RWPE2 (cell line): Measurements from ENCODE around the gene SLC25A21.

Source experiments
- ATAC-seq: fragments of 200-7000 bp; cut with Tn5 transposase; 3 replicates; pipeline ENCODE4 v1.9.1; 2021; ENCODE audit warnings: low read depth
- DNase-seq: peaks from one replicate; pipeline ENCODE4 v3.0.0-alpha.2; 2020; ENCODE audit warnings: low spot score
- H3K27ac ChIP-seq: fragments of 450-650 bp; 2 replicates; pipeline ENCODE4 v1.5.1; 2017; ENCODE audit warnings: mild to moderate bottlenecking; ENCODE audit not compliant: poor library complexity, severe bottlenecking
- H3K27me3 ChIP-seq: fragments of 250-450 bp; sonication (Bioruptor Pico); 2 replicates; pipeline ENCODE4 v1.5.1; 2021; ENCODE audit warnings: mild to moderate bottlenecking, moderate library complexity; ENCODE audit not compliant: insufficient read depth, poor library complexity, severe bottlenecking
- H3K36me3 ChIP-seq: fragments of 250-450 bp; sonication (Bioruptor Pico); 2 replicates; pipeline ENCODE4 v1.5.1; 2020; ENCODE audit warnings: low read depth, mild to moderate bottlenecking, moderate library complexity
- H3K4me1 ChIP-seq: fragments of 250-450 bp; sonication (Bioruptor Pico); 2 replicates; pipeline ENCODE4 v1.5.1; 2021; ENCODE audit warnings: mild to moderate bottlenecking, moderate library complexity; ENCODE audit not compliant: insufficient read depth, poor library complexity, severe bottlenecking
- H3K4me3 ChIP-seq: fragments of 250-450 bp; sonication (Bioruptor Pico); 2 replicates; pipeline ENCODE4 v1.5.1; 2021; ENCODE audit warnings: mild to moderate bottlenecking, moderate library complexity; ENCODE audit not compliant: severe bottlenecking
- H3K9me3 ChIP-seq: fragments of 250-450 bp; sonication (Bioruptor Pico); 2 replicates; pipeline ENCODE4 v1.5.1; 2021; ENCODE audit warnings: mild to moderate bottlenecking, moderate library complexity; ENCODE audit not compliant: severe bottlenecking
- TF ChIP-seq, protein P1 (sequence below): fragments of 450-650 bp; IDR thresholded peaks from one replicate; pipeline ENCODE4 v1.5.1; 2017; ENCODE audit warnings: mild to moderate bottlenecking, moderate library complexity; ENCODE audit not compliant: poor library complexity, severe bottlenecking

The SLC25A21 gene

DNA sequence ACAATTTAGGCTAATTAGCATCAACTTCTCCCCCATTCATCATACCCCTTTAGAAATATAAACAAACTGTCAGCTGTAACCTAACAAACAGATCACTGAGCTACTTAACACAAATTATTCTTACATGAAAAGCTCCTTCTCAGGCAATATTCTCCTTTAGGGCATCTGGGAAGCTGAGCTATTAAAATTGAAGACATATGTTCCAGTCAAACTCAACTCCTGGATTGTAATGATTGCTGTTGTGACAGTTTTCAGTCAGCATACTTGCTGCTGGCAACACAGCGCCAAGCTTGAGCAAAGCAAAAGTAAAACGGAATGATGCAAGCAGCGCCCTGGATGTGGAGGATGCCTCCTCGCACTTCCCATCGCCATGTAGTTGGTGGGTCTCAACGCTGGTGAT is 82.4 kb downstream of the SLC25A21 start:
- ATAC-seq (no peak), DNase-seq (no peak)
- H3K4me1 ChIP-seq: no peaks in the 10 kb centered on the region
- no peaks in the 10 kb centered on the region for H3K27me3 ChIP-seq
- no peak overlapping the region for H3K4me3 ChIP-seq
- TF ChIP-seq, protein P1, sequence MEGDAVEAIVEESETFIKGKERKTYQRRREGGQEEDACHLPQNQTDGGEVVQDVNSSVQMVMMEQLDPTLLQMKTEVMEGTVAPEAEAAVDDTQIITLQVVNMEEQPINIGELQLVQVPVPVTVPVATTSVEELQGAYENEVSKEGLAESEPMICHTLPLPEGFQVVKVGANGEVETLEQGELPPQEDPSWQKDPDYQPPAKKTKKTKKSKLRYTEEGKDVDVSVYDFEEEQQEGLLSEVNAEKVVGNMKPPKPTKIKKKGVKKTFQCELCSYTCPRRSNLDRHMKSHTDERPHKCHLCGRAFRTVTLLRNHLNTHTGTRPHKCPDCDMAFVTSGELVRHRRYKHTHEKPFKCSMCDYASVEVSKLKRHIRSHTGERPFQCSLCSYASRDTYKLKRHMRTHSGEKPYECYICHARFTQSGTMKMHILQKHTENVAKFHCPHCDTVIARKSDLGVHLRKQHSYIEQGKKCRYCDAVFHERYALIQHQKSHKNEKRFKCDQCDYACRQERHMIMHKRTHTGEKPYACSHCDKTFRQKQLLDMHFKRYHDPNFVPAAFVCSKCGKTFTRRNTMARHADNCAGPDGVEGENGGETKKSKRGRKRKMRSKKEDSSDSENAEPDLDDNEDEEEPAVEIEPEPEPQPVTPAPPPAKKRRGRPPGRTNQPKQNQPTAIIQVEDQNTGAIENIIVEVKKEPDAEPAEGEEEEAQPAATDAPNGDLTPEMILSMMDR: no peak
- no peaks in the 10 kb centered on the region for H3K36me3 ChIP-seq
- H3K9me3 ChIP-seq: no peaks in the 10 kb centered on the region
- H3K27ac ChIP-seq: no peak overlapping the region

DNA sequence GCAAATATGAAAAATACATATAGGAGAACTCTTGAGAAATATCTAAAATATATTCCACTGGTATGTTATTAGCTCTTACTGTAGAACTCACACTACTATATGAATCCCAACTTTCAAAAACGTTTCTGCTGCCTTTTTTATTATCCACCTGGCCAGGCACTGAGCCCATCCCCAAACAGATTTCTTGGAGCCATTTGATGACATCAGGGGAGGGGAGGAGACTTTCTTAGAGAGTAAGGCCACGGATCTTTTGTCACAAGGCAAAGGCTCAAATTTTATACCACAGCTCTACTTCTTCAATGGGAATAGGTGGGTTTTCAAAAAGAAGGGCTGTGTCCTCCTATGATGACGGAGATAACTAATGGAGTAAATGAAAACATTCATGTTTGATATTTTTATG is 83.0 kb downstream of the SLC25A21 start:
- no peaks in the 10 kb centered on the region for H3K9me3 ChIP-seq
- H3K27ac ChIP-seq: no peak overlapping the region
- DNase-seq (no peak), ATAC-seq (no peak)
- TF ChIP-seq, protein P1: no peak
- no peak overlapping the region for H3K4me3 ChIP-seq
- H3K4me1 ChIP-seq: no peaks in the 10 kb centered on the region
- no peaks in the 10 kb centered on the region for H3K27me3 ChIP-seq
- no peaks in the 10 kb centered on the region for H3K36me3 ChIP-seq

DNA sequence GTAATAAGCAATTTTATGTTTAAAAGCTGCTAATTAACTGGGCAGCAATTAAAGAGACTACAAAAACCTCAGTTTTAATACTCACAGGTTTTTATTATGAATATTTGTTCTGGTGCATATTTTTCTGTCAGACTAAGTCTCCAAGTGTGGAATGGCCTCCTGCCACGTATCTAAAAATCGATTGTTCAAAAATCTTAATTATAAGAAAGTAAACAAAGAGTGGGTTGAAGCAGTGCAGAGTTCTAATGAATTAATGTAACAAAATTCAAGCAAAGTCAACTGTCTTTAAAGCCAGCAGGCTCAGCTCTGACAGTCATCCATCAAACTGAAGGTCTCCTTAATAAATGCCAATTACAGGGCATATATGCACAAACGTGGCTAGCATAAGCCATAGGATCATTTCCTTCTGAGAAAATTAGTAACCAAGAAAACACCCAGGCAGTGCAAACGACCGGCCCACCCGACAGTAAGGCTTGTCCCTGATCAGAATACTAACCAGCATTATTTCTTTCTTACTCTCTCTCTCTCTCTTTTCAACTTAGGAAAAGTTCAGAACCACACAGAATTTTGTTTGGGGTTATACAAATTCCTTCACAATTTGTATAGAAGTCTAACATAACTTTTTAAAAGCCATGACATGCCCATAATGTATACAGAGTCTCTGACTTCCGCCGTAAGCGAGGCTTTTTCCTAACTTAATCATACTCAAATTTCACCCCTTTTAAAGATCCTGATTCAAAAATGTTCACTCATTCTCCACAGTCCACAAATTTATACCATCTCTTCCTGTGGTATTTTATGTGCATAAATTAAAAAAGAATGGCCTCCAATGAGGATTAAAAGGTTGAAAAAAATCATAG is 83.8 kb downstream of the SLC25A21 start:
- Histone ChIP-seq H3K36me3 (no peaks in the 10 kb centered on the region), H3K4me1 (no peaks in the 10 kb centered on the region), H3K27me3 (no peaks in the 10 kb centered on the region), H3K27ac (no peak overlapping the region), H3K4me3 (no peak overlapping the region), H3K9me3 (no peaks in the 10 kb centered on the region)
- DNase-seq (no peak), ATAC-seq (no peak)
- TF ChIP-seq, protein P1: no peak

- Histone ChIP-seq H3K27ac (no peak overlapping the region), H3K4me1 (peaks cover 4% of the 10 kb centered on the region), H3K9me3 (no peaks in the 10 kb centered on the region), H3K27me3 (no peaks in the 10 kb centered on the region), H3K4me3 (no peak overlapping the region), H3K36me3 (no peaks in the 10 kb centered on the region)
- TF ChIP-seq, protein P1: no peak
- no peak for ATAC-seq
- no peak for DNase-seq
These were observed 84.9 kb downstream of the SLC25A21 start for GRCh38 chr14:37087520-37087919.

GRCh38 chr14:37083599-37083998 is 88.8 kb downstream of the SLC25A21 start:
- TF ChIP-seq, protein P1: no peak
- H3K9me3 ChIP-seq: no peaks in the 10 kb centered on the region
- ATAC-seq (no peak), DNase-seq (no peak)
- peaks cover 14% of the 10 kb centered on the region for H3K4me1 ChIP-seq
- H3K27me3 ChIP-seq: no peaks in the 10 kb centered on the region
- H3K4me3 ChIP-seq: no peak overlapping the region
- H3K27ac ChIP-seq: no peak overlapping the region
- no peaks in the 10 kb centered on the region for H3K36me3 ChIP-seq
